Fibroblast of peridontal ligament (primary cell): Measurements from ENCODE around the gene CAMTA1.
A peak's percentile ranks its signal among the peaks of the same experiment; 100 is the strongest.

Experiments used
- DNase-seq: peaks from one replicate; pipeline ENCODE4 v3.0.0-alpha.2; 2010; ENCODE audit errors: extremely low read depth

CAMTA1 gene

DNA sequence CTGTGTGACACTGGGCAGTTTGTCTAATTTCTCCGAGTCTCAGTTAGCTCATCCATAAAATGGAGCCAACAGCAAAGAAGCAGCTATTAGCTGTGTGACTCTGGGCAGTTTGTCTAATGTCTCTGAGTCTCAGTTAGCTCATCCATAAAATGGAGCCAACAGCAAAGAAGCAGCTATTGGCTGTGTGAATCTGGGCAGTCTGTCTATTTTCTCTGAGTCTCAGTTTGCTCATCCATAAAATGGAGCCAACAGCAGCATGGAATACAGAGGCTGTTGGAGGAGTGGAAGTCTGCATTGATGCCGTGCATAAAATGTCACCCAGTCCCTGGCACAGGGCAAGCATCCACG, 688.9 kb downstream of the CAMTA1 start:
- no peak for DNase-seq

DNA sequence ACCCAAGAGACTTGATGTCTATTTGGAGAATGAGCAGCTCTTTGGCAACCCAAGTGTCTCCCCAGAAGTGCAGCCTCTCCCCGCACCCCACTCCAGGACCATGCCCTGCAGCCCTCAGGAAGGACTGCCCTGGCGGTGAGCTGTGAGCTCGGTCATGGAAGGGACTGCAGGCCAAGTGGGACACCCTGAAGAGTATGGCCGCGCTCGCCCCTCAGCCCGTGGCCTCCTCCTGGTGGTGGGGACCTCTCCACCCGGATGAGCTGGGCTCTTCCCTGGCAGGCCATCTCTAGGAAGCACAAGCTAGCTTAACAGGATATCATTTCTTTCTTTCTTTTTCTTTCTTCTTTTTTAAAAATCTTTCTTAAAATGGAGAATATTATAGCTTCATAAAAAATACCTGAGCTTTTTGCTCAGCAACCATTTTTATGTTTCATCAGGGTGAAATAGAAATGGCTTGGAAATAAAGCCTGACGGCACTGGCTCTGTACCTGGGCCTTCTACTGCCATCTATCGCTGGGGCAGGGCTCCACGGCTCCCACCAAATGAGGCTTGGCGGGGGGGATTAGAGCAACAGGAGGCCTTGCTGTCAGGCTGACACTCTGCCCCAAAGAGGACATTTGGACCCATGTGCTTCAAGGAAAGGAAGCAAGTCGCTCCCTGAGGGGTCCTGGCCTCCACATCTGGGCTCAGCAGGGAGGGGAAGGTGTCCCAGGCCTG, 689.7 kb downstream of the CAMTA1 start:
- no peak for DNase-seq

DNA sequence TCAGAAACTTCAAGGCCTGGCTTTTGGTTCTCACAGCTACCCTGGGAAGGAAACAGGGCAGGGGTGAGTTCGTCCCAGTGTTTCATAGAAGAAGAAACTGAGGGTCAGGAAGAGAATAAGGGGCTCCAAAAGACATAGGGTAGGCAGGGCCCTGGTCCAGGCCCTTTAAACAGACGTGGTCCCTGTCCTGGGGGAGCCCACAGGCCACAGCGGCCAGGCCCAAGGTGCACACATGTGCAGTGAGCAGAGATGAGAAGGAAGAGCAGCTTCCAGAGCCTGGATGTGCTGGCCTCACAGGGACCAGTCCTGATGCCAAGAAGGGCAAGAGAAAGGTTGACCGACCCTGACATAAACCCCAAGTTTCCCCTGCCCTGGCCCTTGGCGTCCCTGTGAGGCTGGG, 690.4 kb downstream of the CAMTA1 start:
- DNase-seq: no peak

DNA sequence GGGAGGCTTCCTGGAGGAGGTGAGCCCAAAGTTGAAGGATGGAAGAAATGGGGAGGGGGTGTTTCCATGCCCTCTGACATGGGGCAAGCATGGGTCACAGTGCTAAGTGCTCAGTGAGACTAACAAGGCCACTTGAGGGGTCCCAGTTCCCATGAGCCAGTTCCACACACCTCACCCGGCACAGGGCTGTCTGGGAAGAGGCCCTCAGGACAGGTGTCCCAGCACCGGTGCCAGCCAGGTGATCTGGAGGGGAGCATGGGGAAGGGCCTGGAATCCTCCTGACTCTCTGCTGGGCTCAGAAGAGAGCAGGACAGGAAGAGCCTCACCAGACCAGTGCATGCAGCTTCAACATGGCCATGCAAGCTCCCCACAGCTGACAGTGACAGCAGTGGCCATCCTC, 691.1 kb downstream of the CAMTA1 start:
- no peak for DNase-seq

DNA sequence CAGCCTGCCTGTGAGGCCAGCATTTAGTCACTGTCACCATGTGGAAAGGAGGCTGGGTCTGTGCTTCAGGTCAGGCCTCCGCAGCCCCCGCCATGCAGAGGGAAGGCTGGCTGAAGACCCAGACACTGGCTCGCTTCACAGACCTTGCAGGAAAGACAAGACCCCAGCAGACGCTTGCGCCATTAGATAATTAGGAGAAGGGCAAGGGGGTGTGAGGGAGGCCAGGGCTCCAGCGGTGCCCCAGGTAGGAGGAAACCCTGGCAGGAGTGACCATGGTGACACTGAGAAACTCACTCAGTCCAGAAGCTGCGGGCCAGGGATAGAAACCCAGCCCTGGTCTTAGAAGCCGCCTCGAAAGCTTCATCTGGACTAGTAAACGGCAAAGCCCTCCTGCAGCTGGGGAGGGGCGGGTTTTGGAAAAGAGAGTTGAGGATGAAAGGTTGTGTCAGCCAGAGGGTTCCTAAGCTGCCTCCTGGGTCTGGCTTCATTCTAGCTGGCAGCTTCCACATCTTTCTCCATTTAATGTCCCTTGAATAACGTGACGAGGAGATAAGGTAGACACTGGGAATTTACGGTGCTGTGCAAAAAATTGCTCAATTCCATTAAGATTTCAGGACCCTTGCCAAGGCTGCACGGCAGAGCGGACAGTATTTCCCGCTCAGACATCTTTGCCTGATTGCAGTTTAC, 691.8 kb downstream of the CAMTA1 start:
- DNase-seq: no peak

DNA sequence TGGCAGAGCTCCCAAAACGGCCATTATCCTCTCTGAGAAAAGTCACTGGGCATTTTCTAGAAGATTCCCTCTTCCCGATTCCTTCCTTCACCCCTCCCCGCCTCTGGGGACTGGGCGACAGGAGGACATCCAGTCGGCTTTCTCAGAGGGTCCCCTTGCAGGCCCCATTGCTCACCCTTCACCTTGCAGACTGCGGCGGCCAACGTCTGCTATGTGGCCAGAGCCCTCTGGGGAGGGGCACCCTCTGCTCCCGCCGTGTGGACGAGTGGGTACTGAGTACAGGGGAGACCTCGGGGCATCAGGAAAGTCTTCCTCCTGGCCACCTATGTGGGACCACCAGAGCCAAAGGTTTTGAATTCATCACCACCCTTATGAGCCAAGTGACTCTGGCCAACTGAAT, 692.3 kb downstream of the CAMTA1 start:
- no peak for DNase-seq

DNA sequence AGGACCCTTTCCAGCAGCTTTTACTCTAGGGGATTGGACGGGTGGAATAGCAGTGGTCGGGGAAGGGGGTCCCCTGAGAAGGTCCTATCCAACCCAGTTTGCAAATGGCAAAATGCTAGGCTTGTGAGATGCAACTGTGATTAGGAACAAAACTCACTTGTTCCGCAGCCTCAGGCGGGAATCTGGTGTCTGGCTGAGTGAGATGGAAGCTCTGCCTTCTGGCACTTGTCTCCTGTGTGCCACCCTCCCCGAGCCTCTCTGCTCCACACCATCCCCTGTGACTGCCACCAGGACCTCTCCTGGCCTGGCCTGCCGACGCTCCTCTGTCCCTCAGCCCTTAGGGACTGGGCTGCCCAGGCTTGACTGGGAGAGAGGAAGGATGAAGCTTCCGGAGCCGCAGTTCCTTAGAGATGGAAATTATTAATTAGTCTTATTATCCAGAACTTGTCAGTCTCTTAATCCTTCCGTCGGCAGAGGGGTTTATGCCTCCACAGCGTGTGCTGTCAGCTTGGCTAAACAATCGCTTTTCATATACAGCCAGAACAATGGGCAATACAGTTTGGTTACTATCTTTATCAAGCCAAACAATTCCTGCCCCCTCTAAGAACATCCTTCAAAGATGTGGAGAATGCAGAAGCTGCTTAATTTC, 693.0 kb downstream of the CAMTA1 start:
- no peak for DNase-seq

DNA sequence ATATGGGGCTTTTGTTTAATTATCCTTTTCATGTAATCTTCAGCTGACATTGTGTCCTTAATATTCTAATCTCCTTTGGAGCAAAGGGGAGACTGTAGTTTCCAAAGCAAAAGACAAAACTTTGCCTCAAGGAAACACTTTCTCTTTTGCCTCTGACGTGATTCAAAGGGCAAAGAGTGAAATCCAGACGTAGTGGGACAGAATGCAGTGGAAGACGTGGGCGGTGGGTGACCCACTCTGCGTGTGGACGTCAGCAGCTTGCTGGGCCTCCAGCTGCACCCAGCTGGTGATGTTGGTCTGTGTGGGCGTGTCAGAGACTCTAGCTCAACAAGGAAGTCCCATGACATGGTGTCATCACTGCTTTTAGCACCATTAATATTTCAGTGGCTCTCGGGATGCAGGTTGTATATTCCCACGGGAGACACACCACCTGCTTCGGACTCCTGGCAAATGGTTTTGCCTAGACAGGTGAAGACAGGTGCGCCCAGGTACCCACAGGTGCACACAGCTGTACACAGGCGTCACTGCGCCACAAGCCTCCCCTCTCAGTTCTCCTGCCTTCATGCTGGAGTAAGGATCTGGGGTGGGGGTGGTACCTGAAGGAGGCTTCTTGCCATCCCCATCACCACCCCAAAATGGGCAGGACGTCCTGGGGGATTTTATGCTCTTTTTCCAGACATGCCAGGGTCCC, 693.7 kb downstream of the CAMTA1 start:
- peak; percentile 78 for DNase-seq

DNA sequence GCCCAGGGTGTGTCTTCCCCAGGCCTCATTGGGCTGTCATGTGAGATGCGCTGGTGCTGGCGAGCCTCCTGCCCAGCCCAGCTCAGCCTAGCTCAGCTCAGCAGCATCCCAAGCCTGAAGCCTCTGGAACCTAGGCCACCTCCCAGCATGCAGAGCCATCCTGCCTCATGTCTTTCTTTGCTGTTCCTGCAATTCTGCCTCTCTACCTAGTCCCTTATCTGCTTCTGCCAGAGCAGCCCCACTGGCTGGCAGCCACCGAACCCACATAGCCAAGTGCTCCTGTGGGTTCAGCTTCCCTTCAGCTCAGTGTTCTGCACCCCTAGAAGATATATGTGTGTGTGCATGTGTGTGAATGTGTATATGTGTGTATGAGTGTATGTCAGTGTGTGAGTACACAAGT, 694.3 kb downstream of the CAMTA1 start:
- no peak for DNase-seq

DNA sequence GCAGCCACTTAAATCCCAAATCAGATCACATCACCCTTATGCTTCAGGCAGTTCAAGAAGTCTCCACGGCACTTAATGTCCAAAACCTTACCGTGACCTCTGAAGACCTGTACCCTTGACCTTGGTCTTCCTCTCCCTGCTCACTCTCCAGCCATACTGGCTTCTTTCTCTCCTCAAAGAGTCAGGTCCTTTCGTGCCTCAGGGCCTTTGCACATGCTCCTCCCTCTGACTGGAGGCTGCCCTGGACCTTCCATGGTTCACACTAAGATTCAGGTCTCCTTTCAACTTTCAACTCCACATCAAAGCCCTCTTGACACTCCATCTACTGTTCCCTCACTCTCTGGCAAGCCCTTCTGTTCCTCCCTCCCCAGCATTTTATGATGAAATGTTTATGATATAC, 695.9 kb downstream of the CAMTA1 start:
- no peak for DNase-seq

DNA sequence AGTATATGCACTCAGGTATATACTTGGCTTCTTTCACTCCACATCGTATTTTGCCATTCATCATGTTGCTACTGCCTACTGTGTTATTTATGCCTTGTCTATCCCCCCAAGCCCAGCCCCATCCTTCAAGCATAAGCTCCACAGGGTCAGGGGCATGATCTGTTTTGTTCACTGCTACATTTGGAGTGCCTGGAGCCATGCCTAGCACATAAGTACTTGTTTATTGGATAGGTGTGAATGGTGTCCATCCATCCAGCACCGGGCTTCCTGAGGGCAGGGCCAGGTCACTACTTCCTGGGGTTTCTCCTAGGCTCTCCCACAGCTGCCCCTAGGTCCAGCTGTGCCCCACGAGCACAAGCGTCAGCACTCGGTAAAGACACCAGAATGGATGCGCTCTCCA, 696.8 kb downstream of the CAMTA1 start:
- no peak for DNase-seq

DNA sequence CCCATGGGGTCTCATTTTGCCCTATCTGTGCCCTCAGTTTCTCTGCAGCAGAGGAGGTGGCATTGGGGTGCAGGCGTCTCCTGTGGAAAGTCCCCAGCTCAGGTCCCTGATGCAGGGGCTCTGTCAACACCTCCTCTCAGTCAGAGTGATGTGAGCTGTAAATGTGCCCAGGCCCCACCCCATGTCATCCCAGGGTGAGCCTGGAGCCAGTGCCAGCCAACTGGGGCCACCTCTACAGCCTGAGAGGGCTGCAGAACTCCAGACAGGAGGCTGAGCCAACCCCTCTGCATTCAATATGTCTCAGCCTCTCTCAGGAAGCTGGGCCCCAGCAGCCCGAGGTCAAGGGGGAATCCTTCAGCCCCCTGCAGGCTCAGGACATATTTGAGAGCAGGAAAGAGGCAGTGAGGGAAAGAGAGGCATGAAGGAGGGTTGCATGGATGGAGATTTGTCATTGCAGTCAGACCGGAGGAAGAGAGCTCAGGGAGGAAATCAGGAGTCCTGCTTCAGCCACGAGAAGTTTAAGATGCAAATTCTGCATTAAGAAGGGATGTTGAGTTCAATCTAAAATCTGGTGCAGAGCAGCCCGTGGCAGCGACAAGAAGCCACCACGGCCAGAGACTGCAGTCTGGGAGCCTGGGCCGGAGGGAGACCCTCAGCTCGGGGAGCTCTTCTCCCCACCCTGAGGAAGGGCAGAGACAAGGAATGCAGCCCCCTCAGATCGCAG, 697.7 kb downstream of the CAMTA1 start:
- DNase-seq: no peak

DNA sequence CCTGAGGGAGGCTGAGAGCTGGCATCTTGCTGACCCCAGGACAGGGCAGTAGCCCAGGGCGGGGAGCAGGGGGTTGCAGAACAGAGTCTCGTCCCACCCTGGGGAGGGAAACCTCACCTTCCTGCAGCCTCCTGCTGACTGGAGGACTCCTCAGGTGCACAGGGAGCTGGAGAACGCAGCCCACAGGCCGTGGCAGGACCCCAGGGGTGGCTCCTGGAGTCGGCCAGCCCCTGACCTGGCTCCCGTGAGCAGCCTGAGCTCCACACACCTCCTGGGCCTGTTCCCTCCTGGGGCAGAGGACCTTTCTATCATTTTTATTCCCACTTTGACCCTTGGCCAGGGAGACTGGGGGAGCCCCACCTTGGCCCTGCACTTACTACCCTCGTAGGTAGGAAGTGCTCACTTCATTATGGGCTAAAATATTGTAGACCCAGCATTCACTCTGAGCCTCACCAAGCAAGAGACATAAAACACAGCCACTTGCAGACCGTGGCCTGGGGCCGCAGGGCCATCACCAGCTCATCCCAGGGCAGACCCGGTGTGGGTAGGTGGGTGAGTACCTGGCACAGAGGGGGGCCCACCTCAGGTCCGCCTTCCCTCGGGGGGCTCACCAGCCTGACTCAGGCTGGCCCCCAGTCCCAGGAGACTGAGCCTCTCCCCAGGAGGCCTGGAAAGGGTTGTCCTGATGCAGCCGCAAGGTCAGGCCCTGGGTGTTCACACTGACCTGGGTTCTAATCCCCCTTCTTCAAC, 698.6 kb downstream of the CAMTA1 start:
- no peak for DNase-seq

DNA sequence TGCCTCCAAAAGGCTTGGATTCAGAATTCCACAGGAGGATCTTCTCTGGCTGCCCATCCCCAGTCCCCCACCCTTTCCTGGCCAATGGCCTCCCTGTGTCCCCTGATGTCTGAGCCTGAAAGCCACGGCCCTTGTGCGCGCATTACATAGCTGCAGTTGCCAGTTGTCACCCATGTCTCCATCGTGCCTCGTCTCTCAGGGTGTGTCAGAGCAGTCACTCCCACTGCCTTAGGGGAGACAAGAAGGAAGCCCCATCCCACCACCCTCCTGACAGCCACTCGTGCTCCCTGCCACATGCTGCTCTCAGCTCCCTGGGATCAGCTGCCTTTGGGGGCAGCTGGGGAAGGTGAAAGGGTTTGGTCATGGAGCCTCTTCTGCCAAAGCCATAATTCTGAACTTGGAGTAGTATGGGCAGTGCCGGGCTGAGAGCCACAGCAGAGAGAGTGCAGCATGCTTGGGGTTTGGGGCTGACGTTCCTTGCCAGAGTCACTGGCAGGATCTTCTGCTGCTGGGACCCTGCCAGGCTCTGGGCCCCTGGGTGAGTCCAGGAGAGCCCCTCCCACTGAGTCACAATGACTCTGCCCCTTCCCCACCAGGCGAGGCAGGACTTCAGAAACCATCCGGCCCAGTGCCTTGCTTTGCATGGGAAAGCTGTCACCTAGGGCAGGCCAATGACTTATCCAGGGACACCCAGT, 700.0 kb downstream of the CAMTA1 start:
- no peak for DNase-seq

DNA sequence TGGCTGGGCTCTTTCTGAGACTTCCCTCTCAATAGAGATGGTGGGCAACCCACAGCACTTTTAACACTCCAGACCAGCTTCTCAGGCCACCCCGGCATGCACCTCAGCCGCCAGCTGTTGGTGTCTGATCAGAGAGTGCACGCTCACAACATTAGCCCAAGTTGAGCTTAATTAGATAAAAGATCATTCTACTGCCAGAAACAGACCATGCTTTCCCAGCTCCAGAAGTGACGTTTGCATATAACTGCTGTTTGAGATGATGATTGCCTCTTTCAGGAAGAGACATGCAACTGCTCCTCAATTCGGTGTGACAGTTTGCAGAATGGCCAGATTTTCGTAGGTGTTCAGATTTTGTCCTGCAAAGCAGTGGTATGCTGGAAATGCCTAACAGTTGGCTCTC, 700.6 kb downstream of the CAMTA1 start:
- no peak for DNase-seq

DNA sequence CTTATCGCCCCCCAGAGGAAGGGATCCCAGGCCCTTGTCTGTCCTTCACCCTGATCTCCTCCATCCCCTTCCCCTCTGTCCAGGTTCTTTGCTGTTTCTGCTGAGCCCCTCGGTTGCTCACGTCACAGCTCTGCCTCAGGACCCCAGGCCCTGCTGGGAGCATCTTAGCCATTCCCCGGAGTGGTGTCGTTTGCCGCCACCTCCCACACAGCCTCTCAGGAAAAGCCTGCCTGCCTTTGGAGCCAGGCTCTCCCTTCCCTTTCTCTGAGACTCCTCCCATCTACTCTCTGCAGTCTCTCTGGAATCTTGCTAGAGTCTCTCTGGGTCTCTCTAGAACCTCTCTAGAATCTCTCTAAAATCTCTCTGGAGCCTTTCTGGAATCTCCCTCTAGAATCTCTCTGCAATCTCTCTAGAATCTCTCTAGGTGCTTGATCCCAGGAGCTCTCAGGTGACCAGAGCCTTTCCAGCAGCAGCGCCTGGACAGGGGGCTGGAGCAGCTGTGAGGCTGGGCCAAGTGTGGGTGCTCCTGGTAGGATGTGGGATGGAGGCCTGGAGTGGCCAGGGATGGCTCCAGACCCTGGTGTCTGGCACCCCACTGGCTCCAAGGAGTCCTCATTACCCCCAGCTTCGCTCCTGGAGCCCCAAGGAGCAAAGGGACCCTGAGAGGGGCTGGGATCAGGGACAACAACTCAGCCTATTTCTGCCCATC, 702.7 kb downstream of the CAMTA1 start:
- no peak for DNase-seq

DNA sequence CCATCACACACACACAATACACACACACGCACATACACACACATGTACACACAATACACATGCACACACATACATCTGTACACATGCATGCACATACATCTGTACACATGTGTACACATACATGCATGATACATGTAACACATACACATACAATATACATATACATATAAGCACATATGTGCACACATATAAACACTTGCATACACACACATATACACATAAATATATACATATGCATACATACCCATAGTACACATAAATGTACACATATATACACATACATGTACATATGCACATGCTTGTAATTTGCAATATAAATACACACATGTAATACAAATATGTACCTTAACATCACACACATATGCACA, 703.2 kb downstream of the CAMTA1 start:
- no peak for DNase-seq

DNA sequence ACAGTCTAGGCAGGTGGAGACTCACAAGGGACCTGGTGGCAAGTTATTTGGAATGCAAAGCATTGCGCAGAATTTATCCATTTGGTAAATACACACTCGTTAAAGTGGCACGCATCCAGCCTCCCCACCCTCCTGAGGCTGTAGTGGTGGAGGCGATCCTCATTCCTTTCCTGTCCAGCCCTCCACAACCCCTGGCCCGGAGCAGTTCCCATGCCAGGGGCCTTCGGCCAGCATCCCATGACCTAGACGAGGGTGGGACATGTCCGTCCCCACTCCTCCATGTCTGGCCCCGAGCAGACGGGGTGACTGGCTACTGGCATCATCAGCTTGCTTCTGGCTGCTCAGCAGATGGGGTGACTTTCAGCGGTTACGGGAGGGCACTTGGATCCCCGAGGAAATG, 704.3 kb downstream of the CAMTA1 start:
- DNase-seq: no peak

DNA sequence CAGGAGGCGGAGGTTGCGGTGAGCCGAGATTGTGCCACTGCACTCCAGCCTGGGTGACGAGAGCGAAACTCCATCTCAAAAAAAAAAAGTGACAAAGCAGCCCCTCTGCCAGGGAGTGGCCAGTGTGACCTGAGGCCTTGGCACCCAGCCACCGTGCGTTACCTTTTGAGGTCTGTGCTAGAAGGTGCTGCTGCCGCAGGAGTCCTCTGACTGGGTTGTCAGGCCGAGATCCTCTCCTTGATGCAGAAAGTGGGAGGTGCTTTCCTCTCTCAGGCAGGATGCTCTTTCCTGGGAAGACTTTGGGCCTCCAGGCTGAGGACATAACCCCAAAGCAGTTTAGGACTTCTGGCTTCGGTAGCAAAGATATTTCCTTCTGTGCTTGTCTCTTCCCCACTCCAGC, 705.3 kb downstream of the CAMTA1 start:
- no peak for DNase-seq
